IPS-18a (cell line): ENCODE measurements around the gene TSC1.

Experiments used
- H3K27ac ChIP-seq: one replicate; pipeline ENCODE4 v1.5.1; 2013; ENCODE audit warnings: low read length
- H3K27me3 ChIP-seq: one replicate; pipeline ENCODE4 v1.6.1; 2013; ENCODE audit warnings: mild to moderate bottlenecking, low read length; ENCODE audit not compliant: control insufficient read depth, insufficient read depth
- H3K36me3 ChIP-seq: one replicate; pipeline ENCODE4 v1.6.1; 2013; ENCODE audit warnings: low read depth, low read length; ENCODE audit not compliant: control insufficient read depth
- H3K4me1 ChIP-seq: one replicate; pipeline ENCODE4 v1.6.1; 2013; ENCODE audit warnings: low read depth, low read length; ENCODE audit not compliant: control insufficient read depth
- H3K4me3 ChIP-seq: one replicate; pipeline ENCODE4 v1.5.1; 2013; ENCODE audit warnings: low read length
- H3K9ac ChIP-seq: one replicate; pipeline ENCODE4 v1.6.1; 2013; ENCODE audit warnings: mild to moderate bottlenecking, low read length, moderate library complexity
- H3K9me3 ChIP-seq: one replicate; pipeline ENCODE4 v1.6.1; 2013; ENCODE audit warnings: low read depth, low read length; ENCODE audit not compliant: control insufficient read depth

Gene TSC1

DNA sequence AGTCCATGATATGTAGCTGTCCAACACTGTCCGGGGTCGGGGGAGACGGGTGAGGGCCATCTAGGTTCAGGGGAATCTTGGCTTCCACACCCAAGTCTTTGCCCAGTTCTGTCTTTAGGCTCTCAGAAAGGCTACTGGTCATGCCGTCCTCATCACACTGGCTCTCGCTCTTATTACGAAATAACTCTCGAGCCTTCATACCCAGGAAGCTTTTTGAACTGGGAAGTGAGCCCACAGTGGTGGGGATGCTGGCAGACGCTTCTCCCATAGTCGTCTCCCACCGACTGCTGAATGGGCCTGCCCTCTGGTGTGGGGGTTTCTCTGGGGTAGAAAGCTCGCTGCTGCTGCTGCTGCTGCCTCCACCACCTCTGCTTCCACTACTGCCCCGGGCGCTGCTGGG, 48.2 kb downstream of the TSC1 start:
- Histone ChIP-seq H3K27me3 (no peaks in the 10 kb centered on the region), H3K4me1 (no peaks in the 10 kb centered on the region), H3K4me3 (no peak overlapping the region), H3K9me3 (no peaks in the 10 kb centered on the region), H3K36me3 (peaks cover 46% of the 10 kb centered on the region), H3K27ac (no peak overlapping the region), H3K9ac (no peak overlapping the region)

DNA sequence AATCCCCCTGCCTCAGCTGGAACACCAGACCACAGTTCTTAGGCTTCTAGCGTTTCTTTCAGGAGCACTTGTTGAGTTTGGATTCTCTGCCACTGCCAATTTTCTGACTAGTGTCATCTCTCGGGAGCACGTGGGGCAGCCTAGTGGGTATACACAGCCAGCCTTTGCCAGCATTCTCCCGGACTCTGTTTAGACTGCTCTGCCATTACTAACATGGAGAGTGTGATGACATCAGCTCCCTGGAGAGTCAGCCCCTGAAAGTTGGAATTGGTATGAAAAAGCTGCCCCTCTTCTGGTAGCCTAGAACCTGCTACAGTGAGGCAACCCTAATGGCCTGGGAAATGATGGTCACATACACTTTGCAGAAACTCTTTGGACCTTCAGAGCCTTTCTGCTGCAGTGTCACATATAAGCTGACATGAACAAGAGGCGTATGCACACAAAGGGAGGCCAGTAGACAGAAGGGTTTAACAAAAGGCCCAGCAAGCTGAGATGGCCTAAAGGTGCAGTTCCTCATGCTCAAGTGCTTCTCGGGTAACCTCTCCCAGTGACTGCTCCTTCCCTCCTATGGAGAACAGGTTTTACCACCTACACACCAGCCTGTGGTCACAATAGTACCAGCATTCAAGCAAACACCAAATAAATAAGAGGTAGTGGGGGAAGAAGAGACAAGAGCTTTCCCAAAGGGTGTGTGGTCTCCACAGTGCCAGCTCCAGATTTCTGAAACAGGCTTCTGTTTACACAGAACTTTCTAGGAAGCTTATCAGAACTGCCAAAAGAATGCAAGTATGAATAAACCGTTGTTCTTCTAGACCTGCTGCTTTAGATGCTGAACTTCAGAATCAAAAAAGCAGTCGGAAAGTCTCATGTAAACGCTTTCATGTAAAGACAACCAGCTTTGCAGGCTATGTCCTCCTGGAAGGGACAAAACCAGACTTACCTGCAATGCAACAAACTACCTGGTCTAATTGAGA, 49.3 kb downstream of the TSC1 start:
- Histone ChIP-seq H3K27me3 (no peaks in the 10 kb centered on the region), H3K4me1 (no peaks in the 10 kb centered on the region), H3K4me3 (no peak overlapping the region), H3K36me3 (peaks cover 35% of the 10 kb centered on the region), H3K9ac (no peak overlapping the region), H3K9me3 (no peaks in the 10 kb centered on the region), H3K27ac (no peak overlapping the region)

DNA sequence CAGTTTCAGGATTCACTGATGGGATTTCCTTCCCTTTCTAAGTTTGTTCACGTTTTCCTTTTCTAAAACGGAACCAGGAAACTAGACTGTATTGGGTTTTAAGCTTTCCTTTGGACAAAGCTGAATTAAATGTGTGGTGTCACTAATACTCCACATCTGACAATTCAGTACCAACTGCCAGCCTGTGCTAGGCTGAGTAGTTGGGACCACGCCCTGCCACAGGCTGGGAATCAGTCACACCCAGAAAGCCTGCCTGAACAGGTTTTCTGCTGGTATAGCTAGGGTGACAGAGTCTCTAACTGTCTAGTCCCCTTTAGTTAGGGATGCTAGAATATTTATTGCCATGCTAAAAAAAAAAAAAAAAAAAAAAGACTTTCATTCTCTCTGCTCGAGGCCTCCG, 50.1 kb downstream of the TSC1 start:
- Histone ChIP-seq H3K27me3 (no peaks in the 10 kb centered on the region), H3K36me3 (peaks cover 29% of the 10 kb centered on the region), H3K9me3 (no peaks in the 10 kb centered on the region), H3K4me3 (no peak overlapping the region), H3K27ac (no peak overlapping the region), H3K9ac (no peak overlapping the region), H3K4me1 (no peaks in the 10 kb centered on the region)

DNA sequence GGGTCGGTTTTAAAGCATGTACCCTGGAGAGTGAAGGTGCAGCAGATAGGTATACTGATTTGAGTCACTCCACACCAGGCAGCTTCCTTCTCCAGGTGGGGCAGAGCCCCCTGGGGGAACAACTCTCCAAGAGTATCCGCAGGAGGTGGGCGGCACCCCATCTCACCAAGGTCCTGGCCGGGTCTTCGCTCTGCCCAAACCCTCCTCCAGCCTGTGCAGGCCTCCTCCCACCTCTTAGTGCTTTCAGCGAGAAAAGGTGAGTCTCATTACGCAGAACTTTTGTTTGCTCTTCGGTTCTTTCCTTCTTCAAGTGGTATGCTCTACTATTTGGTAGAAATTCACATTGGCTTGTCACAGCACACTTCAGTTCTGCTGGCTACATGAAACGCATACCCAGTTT, 52.0 kb downstream of the TSC1 start:
- H3K9me3 ChIP-seq: no peaks in the 10 kb centered on the region
- H3K4me3 ChIP-seq: no peak overlapping the region
- no peak overlapping the region for H3K9ac ChIP-seq
- no peaks in the 10 kb centered on the region for H3K27me3 ChIP-seq
- H3K27ac ChIP-seq: no peak overlapping the region
- H3K4me1 ChIP-seq: no peaks in the 10 kb centered on the region
- peaks cover 21% of the 10 kb centered on the region for H3K36me3 ChIP-seq

DNA sequence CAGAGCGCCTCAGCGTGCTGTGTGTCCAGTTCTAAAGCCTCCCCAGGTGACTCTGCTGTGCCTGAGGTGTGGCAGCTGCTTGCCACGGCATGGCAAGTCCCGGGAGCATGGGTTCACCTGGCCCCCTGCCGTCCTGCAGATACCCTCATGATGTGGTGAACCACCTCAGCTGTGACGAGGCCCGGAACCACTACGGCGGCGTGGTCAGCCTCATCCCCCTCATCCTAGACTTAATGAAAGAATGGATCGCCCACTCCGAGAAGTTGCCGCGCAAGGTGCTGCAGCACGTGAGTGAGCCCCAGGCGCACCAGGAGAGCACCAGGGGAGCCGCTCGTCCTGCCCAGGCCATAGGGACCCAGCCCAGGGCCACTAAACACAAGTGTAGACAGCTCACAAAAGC, 56.3 kb downstream of the TSC1 start:
- Histone ChIP-seq H3K36me3 (no peaks in the 10 kb centered on the region), H3K4me1 (no peaks in the 10 kb centered on the region), H3K4me3 (no peak overlapping the region), H3K27me3 (no peaks in the 10 kb centered on the region), H3K9me3 (no peaks in the 10 kb centered on the region), H3K9ac (no peak overlapping the region), H3K27ac (no peak overlapping the region)

DNA sequence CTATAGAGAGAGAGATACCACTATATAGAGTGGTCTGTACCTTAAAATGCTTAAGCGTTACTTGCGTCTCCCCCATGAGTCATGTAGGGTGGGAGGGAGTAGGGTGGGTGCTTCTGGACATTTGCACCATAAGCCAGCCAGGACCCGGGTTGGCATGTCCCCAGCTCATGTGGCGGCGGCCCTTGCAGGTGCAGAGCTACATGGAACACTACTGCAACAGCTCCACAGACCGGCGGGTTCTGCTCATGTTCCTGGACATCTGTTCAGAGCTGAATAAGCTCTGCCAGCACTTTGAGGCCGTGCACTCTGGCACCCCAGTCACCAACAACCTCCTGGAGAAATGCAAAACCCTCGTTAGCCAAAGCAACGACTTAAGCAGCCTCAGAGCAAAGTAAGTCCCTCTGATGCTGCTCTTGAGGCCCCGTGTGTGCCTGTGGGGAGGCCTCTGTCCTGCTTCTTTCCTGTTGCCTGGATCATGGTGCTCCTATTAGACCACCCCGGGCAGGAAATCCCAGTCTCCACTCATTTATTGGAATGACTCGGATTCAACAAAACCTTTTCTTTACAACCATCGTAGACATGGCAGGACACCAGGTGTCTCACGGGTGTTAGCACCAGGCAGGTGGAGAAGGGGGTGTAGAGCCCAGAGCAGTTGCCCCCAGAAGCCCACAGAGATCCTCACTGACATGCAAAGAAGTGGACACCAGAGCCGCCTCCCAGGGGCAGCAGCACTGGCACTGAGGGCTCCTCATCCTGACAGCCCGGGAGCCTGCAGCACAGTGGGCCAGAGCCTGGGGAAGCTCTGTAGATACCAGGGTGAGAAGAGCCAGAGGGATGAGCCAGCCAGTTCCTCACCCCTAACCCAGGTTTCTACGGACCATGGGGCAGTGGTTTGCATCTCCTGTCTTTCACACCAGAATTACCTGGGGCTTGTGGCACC, 57.0 kb downstream of the TSC1 start:
- Histone ChIP-seq H3K9me3 (no peaks in the 10 kb centered on the region), H3K4me1 (no peaks in the 10 kb centered on the region), H3K27ac (no peak overlapping the region), H3K4me3 (no peak overlapping the region), H3K9ac (no peak overlapping the region), H3K36me3 (no peaks in the 10 kb centered on the region), H3K27me3 (no peaks in the 10 kb centered on the region)

DNA sequence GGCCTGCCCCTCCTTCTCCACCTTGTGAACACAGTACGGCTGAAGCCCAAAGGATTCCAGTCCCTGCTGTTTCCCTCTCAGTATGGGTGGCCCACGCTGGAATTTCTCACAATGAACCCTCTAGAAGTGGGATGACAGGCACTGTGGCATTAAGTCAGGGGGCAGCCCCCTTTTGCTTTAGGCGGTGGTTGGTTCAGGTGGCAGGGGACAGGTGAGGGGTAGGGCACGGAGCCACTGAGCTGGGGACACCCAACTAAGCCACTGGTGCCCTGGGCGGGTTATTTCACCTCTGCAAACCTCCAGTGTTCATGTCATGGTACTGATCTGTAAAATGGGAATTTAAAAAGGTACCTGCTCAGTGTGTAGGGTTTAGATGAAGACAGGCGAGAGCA, 58.1 kb downstream of the TSC1 start:
- no peaks in the 10 kb centered on the region for H3K9me3 ChIP-seq
- H3K36me3 ChIP-seq: no peaks in the 10 kb centered on the region
- no peaks in the 10 kb centered on the region for H3K27me3 ChIP-seq
- H3K4me1 ChIP-seq: no peaks in the 10 kb centered on the region
- no peak overlapping the region for H3K9ac ChIP-seq
- no peak overlapping the region for H3K4me3 ChIP-seq
- H3K27ac ChIP-seq: no peak overlapping the region

DNA sequence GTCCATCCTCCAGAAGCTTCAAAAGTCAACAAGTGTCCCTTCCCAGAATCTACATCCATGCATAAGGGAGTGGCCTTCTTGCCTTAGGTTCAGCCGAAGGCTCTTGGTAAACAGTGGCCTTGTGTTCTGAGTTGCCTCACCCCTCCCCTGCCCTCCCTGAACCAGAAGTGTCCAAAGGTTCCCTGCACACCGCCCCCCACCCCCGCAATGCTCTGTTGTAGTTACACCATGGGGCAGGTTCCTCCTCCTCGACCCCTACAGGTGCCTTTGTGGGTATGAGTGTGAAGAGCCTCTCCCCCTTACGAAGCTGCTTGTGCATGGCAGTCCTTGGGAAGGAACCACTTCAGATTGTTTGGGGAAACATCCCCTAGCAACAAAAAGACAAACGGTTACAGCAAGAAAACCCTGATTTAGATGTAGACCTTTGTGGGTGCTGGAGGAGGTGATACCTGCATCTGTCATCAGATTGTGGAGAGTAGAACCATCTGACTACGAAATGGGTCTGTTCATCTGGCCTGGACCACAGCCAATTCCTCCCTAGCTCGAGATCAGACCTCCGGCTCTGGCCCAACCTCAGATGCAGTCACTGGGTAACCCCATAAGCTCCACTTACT, 58.6 kb downstream of the TSC1 start:
- no peaks in the 10 kb centered on the region for H3K36me3 ChIP-seq
- H3K27ac ChIP-seq: no peak overlapping the region
- H3K9me3 ChIP-seq: no peaks in the 10 kb centered on the region
- no peak overlapping the region for H3K9ac ChIP-seq
- no peak overlapping the region for H3K4me3 ChIP-seq
- H3K4me1 ChIP-seq: no peaks in the 10 kb centered on the region
- no peaks in the 10 kb centered on the region for H3K27me3 ChIP-seq

DNA sequence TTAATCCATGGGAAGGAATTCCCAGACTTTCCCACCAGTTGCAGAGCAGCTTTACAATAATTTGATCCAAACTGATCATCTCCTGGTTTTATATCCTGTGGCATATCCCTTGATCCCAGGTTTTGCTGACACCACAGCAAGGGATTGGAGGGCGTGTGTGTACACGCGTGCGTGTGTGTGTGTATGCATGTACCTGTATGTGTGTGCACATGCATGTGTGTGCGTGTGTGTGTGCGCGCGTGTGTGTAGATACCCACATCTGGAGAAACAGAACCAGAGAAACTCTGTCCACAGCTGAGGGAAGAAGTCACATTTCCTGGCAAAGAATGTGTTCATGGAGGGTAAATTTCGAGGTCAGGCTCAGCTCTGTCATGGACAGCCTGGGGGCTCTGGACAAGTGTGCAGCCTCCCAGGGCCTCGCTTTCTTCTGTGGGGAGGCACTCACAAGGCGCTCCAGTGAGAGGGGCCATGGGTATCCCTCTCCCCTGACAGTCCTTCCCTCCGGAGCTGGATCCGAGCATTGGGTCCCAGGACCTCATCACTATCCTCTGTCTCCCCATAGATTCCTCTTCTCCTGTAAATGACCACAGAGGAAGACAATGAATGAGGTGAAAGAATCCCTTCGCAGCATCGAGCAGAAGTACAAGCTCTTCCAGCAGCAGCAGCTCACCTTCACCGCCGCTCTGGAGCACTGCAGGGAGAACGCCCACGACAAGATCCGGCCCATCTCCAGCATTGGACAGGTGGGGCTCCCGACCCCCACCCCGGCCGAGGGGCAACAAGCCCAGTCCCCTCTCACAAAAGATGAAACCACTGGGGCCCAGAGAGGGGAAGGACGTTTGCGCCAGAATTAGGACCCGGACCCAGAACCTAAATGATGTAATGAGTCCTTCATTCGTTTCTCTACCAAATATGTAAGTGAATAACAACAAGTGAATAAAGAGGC, 60.8 kb downstream of the TSC1 start:
- no peaks in the 10 kb centered on the region for H3K4me1 ChIP-seq
- H3K9ac ChIP-seq: no peak overlapping the region

DNA sequence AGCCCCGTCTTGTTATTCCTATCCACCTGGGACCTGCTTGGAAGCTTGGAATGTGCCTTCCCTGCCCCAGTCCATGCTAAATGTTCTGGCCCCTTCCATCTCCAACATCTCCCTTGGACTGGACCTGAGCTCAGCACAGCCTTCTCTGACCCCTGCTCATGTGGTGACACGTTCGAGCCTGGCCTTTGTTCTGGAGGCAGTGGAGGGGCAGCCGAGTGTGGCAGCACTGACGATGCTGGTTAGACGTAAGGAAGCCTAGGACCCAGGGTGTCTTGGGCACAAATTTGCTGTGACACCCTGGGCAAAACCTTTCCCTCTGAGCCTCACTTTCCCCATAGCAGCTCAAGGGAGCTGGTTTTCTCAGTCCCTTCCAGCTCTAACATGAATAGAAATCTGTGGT, 61.8 kb downstream of the TSC1 start:
- no peaks in the 10 kb centered on the region for H3K9me3 ChIP-seq
- H3K4me3 ChIP-seq: no peak overlapping the region
- H3K27ac ChIP-seq: no peak overlapping the region
- H3K4me1 ChIP-seq: no peaks in the 10 kb centered on the region
- H3K27me3 ChIP-seq: peaks cover 18% of the 10 kb centered on the region
- no peak overlapping the region for H3K9ac ChIP-seq
- no peaks in the 10 kb centered on the region for H3K36me3 ChIP-seq

More for the DNA sequence above, 60.8 kb downstream of the TSC1 start:
- Histone ChIP-seq H3K4me3 (no peak overlapping the region), H3K27ac (no peak overlapping the region), H3K9me3 (no peaks in the 10 kb centered on the region), H3K36me3 (no peaks in the 10 kb centered on the region), H3K27me3 (peaks cover 14% of the 10 kb centered on the region)
